Embryonic facial prominence (tissue), 1 donor: ENCODE measurements around the gene PKN3.

Experiments used
- DNase-seq: peaks from one replicate; pipeline ENCODE4 v3.0.0-alpha.2; 2016; ENCODE audit errors: extremely low spot score

The PKN3 gene

DNA sequence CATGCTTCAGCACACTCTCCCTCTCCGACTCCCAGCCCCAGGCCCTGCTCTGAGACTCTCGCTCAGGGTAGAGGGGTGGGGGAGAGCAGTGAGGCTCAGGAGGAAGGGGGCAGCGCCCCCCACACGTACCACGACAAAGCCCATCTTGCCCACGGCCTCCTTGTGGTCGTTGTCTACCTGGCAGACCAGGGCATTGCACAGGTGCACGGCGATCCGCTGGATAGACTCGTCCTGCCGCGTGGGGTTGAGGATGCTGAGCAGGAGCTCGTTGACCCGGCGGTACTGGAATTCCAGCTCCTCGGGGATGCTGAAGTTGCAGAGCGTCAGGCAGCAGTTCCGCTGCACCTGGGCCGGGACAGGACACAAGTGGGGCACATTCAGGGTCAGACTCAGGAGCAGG, 40.1 kb downstream of the PKN3 start:
- DNase-seq, result no peak

GRCh38 chr9:128743421-128743820, 41.1 kb downstream of the PKN3 start:
- no peak for DNase-seq

- no peak for DNase-seq
These were observed 44.9 kb downstream of the PKN3 start for GRCh38 chr9:128747241-128747640.

DNA sequence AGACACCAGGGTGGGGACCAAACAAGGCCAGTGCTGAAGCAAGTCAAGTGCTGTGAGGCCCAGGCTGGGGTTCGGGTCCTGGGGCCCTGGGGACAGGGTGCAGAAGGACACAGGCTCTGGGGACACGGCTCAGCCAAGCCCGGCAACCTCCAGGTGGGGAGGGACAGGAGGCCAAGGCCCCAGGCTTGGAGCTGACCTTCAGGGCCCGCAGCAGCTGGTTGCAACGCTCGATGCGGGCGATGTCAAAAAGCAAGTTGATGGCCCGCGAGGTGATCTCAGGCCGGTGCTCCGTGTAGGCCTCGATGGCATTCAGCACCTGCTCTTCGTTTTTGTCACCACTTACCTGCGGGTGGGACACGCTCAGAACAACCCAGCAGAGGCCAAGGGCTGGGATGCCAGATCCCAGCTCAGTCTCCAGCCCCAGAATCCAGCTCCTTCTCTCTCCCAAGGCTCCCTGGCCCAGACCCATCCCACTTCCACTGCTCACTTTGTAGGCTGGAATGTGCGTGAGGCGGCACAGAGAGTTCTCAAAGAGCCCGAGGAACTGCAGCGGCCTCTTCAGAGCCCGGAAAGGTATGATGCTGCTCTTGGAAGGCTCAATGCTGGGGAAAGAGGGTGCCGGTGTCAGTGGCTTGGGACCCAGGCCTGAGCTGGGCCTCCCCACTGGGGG, 48.8 kb downstream of the PKN3 start:
- DNase-seq, result no peak

GRCh38 chr9:128753627-128754026, 51.3 kb downstream of the PKN3 start:
- no peak for DNase-seq

DNA sequence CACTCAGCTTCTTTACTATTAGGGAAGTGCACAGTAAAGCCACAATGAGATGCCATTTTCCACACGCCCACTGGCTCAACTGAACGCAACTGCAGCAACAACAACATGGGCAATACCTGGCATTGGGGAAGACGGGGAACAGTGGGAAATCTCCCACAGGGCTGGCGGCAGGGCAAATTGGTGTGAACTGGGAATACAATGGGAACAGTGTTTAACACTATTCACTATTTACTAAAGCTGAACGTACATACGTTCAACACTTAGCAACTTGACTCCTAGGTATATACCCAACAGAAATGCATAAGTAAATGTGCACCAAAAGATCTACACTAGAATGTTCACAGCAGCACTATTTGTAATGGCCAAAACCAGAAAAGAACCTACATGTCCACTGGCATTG, 55.3 kb downstream of the PKN3 start:
- no peak for DNase-seq

GRCh38 chr9:128762671-128763449, 60.6 kb downstream of the PKN3 start:
- no peak for DNase-seq

GRCh38 chr9:128764361-128764760, 62.1 kb downstream of the PKN3 start:
- DNase-seq, result no peak

- no peak for DNase-seq
These were observed 63.2 kb downstream of the PKN3 start for GRCh38 chr9:128765499-128765898.

DNA sequence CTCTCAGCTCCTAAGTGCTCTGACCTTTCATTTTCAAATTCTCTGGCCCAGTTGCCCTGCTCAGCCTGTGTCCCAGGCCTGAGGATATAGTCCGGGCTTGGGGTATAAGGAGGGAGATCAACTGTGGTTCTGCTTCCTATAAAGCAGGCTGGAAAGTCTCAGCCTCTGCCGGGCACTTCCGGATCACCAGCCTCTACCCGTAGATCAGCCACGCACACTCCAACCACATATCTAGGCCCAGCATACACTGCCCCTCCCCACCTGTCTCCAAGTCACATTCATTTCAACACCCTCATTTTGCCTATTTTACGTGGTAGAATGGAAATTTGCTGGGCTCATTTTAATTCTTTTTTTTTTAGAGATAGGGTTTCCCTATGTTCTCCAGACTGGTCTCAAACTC, 66.3 kb downstream of the PKN3 start:
- DNase-seq, result no peak
